HTR-8/SVneo (cell line): ENCODE data around the gene KBTBD6.
"Not testable (repeated sequence)": the region's sequence is repeated elsewhere in the genome, so short reads cannot be mapped to it uniquely, and the experiment has no call there.

ENCODE experiments used
- DNase-seq: peaks from one replicate; pipeline ENCODE4 v3.0.0; 2011; ENCODE audit warnings: low spot score, mixed read lengths; ENCODE audit not compliant: insufficient read length
- FAIRE-seq: peaks from 2 replicates; lab custom pipeline; 2011; peaks lifted over from hg19 to GRCh38; lab: Jason Lieb, UNC

Gene KBTBD6

GRCh38 chr13:41136396-41137031 lies 3.9 kb upstream of the KBTBD6 start:
- no peak for FAIRE-seq
- DNase-seq: no peak

DNA sequence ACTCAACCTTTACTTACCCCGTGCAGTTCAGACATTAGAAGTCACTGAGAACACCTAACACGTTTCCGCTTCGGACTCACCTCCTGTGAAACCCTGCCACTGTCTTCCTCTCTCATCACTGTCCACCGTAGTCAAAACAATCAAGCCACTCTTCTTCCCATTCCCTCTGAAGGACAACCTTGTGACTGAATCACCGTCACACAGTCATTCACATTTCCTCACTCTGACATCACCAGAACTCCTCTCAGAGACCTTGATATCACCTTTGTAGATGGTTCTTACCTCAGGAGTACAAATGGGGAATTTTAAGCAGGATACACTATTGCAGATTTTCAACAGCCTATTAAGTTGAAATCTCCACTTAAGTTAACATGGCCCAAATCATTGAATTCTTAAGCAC lies 1.3 kb upstream of the KBTBD6 start:
- DNase-seq: no peak
- FAIRE-seq: no peak

DNA sequence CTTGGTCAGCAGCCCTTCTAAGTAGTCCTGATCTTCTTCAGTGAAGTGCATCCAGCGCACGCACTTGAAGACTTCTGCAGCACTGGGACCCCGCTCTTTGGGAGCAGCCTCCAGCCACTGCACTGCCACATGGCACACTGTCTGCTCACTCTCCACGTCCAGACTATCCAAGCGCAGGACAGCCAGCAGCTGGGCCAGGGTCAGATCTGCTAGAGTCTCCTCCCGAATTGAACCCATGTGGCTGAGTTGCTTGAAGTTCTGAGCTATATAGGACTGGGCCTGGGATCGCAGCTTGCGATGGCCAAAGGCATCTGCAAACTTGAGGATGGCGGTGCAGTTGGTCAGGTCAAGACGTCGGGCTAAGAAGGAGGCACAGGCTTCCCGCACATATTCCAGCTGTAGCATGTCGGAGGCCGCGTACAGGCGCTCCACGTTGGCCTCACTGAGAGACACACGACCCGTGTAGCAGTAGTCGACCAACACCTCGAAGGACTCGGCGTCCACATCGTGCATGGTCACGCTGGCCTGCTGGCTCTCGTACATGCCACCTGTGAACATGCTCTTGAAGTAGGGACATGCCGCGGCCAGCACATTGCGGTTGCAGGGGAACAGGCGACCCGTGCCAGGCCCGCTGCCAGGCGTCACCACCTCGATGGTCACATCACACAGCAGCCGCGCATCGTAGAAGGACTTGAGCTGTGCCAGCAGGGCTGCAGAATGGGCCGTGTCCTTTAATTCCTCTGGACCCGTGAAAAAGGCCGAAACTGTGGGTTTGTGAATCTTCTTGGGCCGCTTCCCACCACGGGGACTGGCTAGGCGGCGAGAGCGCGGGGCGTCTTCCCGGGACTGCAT lies 716 bp downstream of the KBTBD6 start:
- DNase-seq: not testable (repeated sequence)
- FAIRE-seq: peak; percentile 40

GRCh38 chr13:41131189-41131588 lies 1.4 kb downstream of the KBTBD6 start:
- FAIRE-seq: not testable (repeated sequence)

DNA sequence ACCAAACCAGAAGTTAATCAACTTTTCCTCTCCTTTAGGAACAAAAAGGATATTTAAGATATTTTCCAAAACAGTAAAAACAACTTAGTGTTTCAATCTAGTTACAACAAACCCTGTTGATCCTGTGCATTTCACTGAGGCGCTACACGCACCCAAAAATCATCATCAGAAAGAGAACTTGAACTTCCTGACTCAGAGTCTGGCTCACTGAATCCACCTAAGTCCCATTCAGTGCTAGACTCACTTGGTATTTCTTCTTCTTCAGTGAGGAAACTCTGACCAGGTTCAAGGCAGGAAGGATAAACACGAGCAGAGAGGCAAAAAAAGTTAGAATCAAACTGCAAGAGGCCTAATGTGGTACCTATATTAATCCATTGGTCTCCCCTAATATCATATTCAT lies 2.2 kb downstream of the KBTBD6 start:
- DNase-seq: no peak
- FAIRE-seq: no peak

More at GRCh38 chr13:41131189-41131588, 1.4 kb downstream of the KBTBD6 start:
- DNase-seq: not testable (repeated sequence)

DNA sequence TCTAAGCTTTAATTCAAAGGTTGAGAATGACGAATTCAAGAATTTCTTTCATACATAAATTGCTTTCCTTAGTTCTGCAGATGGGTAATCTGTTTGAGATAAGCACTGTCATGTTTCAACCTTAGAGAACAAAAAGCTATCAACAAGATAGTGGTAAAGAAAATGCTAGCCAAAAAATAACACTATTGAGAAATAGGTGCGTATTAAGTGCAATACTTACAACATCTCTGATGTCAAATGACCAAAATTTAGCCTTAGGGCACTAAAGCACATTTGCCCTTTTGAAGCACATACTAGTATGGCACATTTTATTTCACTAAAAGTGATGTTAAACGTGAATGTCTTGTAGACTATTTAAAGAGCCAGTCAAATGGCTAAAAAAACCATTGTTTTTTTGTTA lies 4.9 kb downstream of the KBTBD6 start:
- FAIRE-seq: no peak
- no peak for DNase-seq

- FAIRE-seq (no peak), DNase-seq (no peak)
Measured at GRCh38 chr13:41122838-41123237, 9.8 kb downstream of the KBTBD6 start.

- FAIRE-seq: no peak
- no peak for DNase-seq
Measured at GRCh38 chr13:41117869-41118268, 14.7 kb downstream of the KBTBD6 start.

GRCh38 chr13:41111454-41111853 lies 21.1 kb downstream of the KBTBD6 start:
- FAIRE-seq (no peak), DNase-seq (no peak)

DNA sequence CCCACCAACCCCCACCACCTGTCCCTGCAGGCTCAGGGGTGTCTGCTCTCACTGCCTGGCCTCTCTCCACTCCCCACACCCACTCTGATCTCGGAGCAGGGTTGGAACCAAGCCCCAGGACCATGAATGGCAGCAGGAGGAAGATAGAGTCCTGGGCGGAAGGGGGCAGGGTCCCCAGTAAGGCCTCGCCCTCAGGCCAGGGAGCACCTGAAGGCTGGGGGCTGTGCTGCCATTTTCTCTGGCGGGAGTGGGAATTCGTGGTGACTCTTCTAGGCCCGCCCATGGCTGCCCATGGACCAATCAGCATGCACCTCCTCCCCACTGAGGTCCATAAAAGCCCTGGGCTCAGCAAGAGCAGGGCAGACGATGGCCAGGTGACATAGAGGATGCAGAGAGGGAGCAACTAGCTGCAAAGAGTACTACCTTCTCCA lies 25.0 kb downstream of the KBTBD6 start:
- FAIRE-seq (no peak), DNase-seq (no peak)

DNA sequence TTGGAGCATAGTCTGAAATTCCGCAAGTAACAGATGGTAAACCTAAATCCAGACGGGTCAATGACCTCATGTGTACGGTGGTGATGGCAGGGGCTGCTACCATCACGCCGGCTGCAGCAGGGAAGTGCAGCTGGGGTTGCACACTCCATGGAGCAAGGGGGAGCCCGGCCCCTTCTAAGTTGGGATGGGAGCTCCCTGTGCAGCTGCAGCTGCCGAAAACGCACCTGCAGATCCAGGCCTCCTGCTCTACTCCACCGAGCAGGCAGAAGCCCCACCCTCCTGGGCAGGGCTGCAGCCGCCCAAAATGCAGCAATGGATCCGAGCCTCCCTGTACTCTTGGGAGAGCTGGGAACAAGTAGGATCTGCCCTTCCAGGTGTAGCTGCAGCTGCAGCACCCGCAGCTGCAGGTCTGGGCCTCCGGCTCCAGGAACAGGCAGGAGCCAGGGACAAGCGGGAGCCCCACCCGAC lies 25.5 kb downstream of the KBTBD6 start:
- FAIRE-seq (no peak), DNase-seq (no peak)

- no peak for FAIRE-seq
- no peak for DNase-seq
Measured at GRCh38 chr13:41099986-41100385, 32.6 kb downstream of the KBTBD6 start.

GRCh38 chr13:41098761-41099160 lies 33.8 kb downstream of the KBTBD6 start:
- FAIRE-seq (no peak), DNase-seq (no peak)

- FAIRE-seq, DNase-seq: not testable (repeated sequence)
Measured at GRCh38 chr13:41095681-41096080, 36.9 kb downstream of the KBTBD6 start.

GRCh38 chr13:41085961-41086585 lies 46.5 kb downstream of the KBTBD6 start:
- DNase-seq: no peak
- FAIRE-seq: no peak

DNA sequence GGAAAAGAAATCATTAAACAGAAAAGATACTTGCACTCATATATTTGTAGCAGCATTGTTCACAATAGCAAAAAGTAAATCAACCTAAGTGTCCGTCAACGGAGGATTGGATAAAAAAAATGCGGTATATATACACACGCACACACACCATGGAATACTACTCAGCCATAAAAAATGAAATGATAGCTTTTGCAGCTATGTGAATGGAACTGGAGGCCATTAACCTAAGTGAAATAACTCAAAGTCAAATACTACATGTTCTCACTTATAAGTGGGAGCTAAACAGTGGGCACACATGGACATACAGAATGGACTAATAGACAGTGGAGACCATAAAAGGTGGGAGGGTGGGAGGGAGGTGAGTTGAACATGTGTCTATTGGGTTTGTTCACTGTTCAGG lies 52.9 kb downstream of the KBTBD6 start:
- no peak for DNase-seq
- no peak for FAIRE-seq
